HG03159 (cell line): ENCODE results near the gene POLR3C.
"Not testable (repeated sequence)": the region's sequence is repeated elsewhere in the genome, so short reads cannot be mapped to it uniquely, and the experiment has no call there.

Experiments
- ATAC-seq: cut with Tn5 transposase; IDR thresholded peaks from one replicate; pipeline ENCODE4 v1.9.1; 2021; ENCODE audit warnings: mild to moderate bottlenecking, moderate library complexity; ENCODE audit not compliant: unreplicated experiment

Gene POLR3C

GRCh38 chr1:145818095-145818494 is 5.9 kb upstream of the POLR3C start:
- not testable (repeated sequence) for ATAC-seq

- not testable (repeated sequence) for ATAC-seq
Measured at GRCh38 chr1:145822779-145823331, 1.1 kb upstream of the POLR3C start.

DNA sequence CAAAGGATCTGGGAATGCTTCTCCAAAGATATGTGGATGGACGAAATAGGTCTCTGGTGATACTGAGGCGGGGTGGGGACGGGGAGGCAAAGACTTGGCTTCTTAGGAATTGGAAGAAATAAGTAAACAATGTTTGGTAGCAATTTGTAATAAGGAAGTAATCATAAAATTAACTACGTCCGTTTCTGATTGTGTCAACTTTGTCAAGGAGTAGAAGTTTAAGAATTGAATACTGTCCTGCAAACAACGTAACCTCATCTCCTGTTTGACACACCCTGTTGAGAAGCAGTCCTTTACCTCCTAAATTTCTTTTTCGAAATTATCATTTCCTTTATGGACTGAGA is 471 bp downstream of the POLR3C start:
- no peak for ATAC-seq

GRCh38 chr1:145826030-145826429 is 2.0 kb downstream of the POLR3C start:
- ATAC-seq, result no peak

GRCh38 chr1:145827966-145828365 is 4.0 kb downstream of the POLR3C start:
- ATAC-seq, result no peak

DNA sequence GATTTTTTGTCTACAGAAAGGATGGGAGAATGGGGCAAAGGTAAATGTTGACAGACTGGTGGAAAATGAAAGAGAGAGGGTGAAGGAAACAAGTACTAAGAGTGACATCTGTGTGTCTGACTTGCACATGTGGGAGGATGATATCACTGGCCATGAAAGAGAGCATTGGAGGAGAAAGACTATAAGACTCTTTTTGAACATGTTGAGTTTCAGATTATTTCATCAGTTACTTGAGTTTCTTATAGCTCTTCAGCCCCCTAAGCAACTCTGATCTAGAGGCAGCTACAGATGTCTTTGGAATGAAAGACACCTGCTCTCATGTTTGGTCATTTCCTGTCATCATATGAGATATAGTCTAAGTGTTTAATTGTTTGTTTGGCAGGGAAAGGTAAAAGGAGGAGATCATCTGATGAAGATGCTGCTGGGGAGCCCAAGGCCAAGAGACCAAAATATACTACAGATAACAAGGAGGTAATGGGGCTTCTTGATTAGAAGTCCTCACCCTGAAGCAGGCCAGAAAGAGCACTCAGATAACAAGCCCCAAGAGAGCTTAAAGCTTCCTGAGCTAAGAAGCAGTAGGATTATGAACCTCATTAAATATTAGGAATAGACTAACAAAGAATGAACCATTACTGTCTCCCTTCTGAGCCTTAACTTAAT is 4.5 kb downstream of the POLR3C start:
- no peak for ATAC-seq

- ATAC-seq, result not testable (repeated sequence)
Measured at GRCh38 chr1:145830810-145831209, 6.8 kb downstream of the POLR3C start.

GRCh38 chr1:145837656-145838055 is 13.7 kb downstream of the POLR3C start:
- no peak for ATAC-seq

DNA sequence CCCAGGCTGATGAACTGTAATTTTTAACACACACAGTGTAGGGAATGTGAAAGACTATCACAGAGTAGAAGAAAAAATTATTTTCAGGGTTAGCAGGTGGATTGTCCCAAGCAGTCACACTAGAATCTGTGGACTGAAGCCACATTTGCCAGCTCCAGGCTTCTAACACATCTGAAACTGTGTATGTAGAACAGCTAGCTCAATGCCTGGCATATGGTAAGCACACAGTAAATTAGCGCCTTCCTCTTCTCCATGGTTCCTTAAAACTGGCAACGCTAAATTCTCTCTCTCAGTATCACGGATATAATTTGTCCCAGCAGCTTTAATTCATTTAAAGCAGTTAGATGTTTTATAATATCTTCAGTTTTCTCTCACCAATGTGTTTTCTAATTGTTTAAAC is 19.0 kb downstream of the POLR3C start:
- ATAC-seq, result no peak

DNA sequence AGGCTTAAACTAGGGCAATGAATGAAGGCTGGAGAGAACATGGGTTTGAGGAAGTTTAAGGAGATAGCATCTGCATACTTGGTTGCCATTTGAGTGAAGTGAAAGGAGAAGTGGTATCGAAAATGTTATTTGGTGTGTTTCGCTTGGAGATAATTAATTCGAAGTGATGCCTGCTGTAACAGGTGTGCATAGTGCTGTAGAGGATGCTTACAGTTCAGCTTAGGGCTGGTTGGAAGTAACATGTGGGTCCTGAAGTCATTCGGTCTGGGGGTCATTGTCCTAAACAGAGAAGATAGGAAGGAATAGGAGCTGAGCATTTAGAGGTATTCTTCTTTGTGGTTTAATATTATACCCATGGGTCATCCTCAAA is 21.1 kb downstream of the POLR3C start:
- ATAC-seq, result peak; percentile 83

DNA sequence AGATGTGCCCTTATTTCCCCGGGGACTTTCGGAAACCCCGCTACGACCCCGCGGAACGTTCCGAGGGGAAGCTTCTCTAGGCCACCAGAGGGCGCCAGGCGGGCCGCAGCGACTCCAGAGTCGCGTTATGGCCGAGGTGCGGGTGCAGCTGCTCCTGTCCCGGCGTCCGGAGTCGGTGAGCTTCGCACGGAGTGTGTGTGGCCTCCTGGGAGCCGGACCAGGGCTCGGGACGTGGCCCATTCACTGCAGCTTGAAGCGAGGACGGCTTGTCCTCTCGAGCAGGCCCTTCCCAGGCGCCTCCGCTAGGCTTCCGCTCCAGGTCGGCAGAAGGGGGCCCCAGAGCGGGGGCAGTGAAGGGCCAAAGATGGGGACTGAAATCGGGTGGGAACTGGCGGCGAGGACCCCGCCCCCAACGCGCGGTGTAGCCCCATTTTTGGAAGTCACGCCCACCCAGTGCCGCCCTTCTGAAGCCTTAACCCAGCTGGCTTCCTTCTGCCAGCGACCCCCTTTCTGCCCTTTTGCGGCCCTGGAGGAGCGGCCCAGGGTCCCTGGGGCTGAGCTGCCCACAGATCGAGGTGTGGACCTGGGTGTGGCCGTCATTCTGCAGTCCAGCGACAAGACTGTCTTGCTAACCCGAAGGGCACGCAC is 21.6 kb downstream of the POLR3C start, which contains the start of gene NUDT17:
NUDT17 (plus strand) TSS at position 117 of the 648 bp plus-strand sequence; CDS start at position 128, 11 bp downstream.
- peak; percentile 58 for ATAC-seq

DNA sequence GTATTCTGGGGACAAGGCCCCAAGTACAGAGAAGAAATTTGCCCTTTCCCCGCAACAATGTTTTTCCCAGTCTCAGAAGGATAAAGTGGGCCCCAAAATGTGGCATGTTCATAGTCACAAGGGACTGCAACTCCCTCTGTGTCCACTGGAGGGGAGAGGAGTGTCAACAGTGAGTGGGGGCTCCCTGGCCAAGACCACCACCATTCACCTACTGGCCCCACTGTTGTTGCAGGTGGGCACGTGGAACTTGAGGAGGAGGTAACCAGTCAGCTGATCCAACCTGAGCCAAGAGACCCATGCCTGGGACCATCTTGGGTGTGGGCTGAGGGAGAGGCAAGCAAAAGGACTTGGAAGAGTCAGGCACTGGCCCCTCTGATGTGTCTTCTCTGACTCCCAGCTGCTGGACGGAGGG is 22.2 kb downstream of the POLR3C start:
- ATAC-seq, result no peak

DNA sequence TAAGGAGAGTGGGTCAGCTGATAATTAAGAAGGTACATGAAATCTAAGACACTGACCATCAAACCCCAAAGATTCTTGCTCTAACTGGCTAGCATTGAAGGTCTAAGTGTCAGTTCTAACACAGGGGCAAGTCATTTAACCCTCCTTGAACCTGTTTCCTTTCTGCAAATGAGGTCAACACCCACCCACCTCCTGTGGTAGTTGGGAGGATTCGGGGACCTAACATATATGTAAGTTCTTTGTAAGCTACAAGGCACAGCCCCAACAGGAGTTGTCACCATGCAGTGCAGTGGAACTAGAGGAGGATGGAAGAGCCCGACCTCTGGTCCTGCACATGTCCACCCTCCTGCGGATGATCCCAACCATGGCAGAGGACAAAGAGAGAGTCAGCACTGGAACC is 23.8 kb downstream of the POLR3C start:
- ATAC-seq, result no peak

- no peak for ATAC-seq
Measured at GRCh38 chr1:145849356-145850160, 25.6 kb downstream of the POLR3C start.

DNA sequence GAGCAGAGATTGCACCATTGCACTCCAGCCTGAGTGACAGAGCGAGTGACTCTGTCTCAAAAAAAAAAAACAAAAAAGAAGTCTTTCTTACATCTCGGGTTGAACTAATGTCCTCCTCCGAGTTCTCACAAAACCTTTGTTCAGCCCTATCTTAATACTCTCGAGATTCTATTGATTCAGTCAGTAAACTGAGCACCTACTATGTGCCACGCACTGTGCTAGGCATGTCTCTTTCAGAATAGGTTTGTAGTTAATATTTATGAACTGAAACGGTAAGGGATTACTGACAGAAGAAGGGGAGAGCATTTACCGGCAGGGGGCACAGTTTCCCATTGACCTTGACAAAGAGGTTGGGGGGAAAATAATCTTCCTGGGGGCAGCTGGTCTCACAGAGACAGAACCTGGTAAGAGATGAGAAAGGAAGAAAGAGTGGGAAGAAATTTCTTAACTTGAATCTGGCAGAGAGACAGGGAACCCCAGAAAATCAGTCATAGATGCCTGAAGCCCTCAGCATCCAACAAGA is 31.5 kb downstream of the POLR3C start:
- ATAC-seq, result no peak

DNA sequence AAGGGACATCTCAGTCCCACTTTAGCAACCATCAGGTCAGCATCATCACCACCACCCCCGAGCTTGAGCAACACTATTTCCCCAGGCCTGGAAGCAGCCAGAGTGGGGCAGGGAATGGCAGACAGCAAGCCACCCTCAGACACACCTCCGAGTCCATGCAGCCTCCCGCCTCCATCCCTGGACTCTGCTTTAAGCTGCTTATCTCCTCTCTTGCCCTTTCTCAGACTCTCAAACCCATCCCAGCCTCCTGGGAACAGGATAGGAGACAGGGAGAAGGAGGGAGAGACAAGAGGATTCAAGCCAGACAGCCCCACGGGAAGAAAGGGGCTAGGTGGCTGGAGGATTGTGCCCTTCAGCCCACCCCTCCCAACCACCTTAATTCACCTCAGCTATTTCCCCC is 33.2 kb downstream of the POLR3C start:
- ATAC-seq, result no peak

DNA sequence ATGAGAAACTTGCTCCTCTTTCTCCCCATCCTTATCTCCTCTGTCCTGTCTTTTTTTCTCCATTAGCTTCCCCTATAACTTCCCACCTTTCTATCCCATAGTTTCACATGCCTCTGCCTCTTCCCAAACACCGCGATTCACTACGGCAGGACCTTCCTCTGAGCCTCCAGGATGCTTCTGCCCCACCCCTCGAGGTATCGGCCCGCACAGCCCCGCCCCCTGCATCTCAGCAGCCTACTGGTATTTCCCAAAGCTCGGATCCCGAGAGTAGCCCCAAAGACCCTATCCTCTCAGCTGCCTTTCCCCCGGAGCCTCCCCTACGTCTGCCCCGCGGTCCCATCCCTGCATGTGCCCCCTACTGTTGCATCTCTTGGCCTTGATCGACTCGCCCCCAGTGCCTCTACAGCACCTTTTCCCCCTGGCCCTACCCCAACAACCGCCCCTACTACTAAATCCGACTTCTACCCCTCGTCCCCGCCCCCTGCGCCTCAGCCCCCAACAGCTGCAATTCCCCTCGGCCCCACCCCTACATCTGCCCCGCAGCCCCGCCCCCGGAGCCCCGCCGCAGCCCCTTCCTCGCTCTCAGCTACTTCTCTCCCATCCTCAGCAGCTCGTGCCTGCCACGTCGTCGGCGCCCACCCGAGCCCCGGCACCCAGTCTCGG is 34.4 kb downstream of the POLR3C start:
- peak; percentile 26 for ATAC-seq

DNA sequence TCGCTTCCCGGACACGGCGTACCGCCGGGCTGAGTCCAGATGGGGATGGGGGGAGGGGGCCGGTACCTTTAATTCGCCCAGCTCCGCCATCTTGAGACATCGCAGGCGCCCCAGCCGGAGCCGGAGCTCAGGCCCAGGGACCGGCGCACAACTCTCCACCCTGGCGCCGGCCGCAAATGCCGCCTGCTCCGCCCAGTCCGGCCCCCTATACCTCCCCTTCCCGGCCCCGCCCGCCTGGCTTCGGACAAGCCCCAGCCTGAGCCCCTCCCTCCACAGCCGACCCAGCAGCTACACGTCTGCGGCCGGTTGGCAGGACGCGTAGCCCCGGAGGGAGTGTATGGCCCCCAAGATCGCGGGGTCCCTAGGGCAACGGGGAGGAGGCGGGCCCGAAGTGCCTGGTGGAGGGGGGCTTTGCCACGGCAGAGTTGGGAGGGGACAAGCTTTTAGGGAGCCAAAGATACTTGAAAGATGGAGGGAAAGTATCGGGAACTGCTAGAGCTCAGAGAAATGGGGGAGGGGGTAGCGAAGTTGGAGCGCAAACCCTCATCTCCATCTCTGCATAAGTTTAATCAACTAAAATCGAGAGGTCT is 35.0 kb downstream of the POLR3C start, which contains the start of gene PIAS3:
PIAS3 (minus strand) TSS at position 181 of the 590 bp plus-strand sequence; CDS start at position 90, 91 bp downstream.
- ATAC-seq, result peak; percentile 81

- ATAC-seq, result peak; percentile 60
Measured at GRCh38 chr1:145859491-145860023, 35.6 kb downstream of the POLR3C start.
